Heart left ventricle (tissue), 16 donors: Measurements from ENCODE around the gene CABLES1. TPM values are rescaled to one million over a fixed set of nuclear protein-coding genes. Genes with fewer than 3 reads are reported as not detected.
A peak's percentile ranks its signal among the peaks of the same experiment; 100 is the strongest.

ENCODE experiments used
- ATAC-seq, 4 donors: fragments of 200-7000 bp; cut with Tn5 transposase; one replicate each; pipeline ENCODE4 v1.9.1; 2020 to 2022; ENCODE audit warnings: moderate library complexity in 4 of 4, mild to moderate bottlenecking in 3 of 4, moderate number of reproducible peaks in 1 of 4
- DNase-seq, 5 donors: peaks; one replicate each; pipeline ENCODE4 v3.0.0-alpha.2; 2020
- H3K27ac ChIP-seq, 12 donors: fragments of 200-600 bp; sonication (generic) in 4 of 12; one replicate each; pipeline versions ENCODE4 v1.5.0 to v1.8.0; 2016 to 2022; ENCODE audit warnings: mild to moderate bottlenecking in 2 of 12
- H3K27me3 ChIP-seq, 9 donors: fragments of 200-600 bp; sonication (generic) in 2 of 9; one replicate each; pipeline versions ENCODE4 v1.5.1 to v1.8.0; 2016 to 2022; ENCODE audit warnings: mild to moderate bottlenecking in 3 of 9
- H3K36me3 ChIP-seq, 9 donors: fragments of 200-600 bp; sonication (generic) in 2 of 9; one replicate each; pipeline versions ENCODE4 v1.5.0 to v1.8.0; 2018 to 2022; ENCODE audit warnings: mild to moderate bottlenecking in 2 of 9
- H3K4me1 ChIP-seq, 12 donors: fragments of 200-600 bp; sonication (generic) in 4 of 12; one replicate each; pipeline versions ENCODE4 v1.5.0 to v1.8.0; 2016 to 2022; ENCODE audit warnings: mild to moderate bottlenecking in 3 of 12
- H3K4me3 ChIP-seq, 12 donors: fragments of 200-600 bp; sonication (generic) in 4 of 12; one replicate each; pipeline versions ENCODE4 v1.5.0 to v1.8.0; 2017 to 2022; ENCODE audit warnings: mild to moderate bottlenecking in 9 of 12, moderate library complexity in 4 of 12
- H3K9me3 ChIP-seq, 12 donors: fragments of 200-600 bp; sonication (generic) in 4 of 12; one replicate each; pipeline versions ENCODE4 v1.5.0 to v1.8.0; 2016 to 2022; ENCODE audit warnings: mild to moderate bottlenecking in 1 of 12
- CTCF ChIP-seq, 12 donors: fragments of 200-600 bp; sonication (generic) in 4 of 12; IDR thresholded peaks; one replicate each; pipeline versions ENCODE4 v1.5.0 to v1.8.0; 2018 to 2022; ENCODE audit warnings: antibody characterized with exemption in 12 of 12, mild to moderate bottlenecking in 5 of 12
- POLR2A ChIP-seq, 2 donors: fragments of 450-650 bp; IDR thresholded peaks; one replicate each; pipeline ENCODE4 v1.6.1; 2017; ENCODE audit warnings: antibody characterized with exemption in 2 of 2, mild to moderate bottlenecking in 2 of 2, moderate library complexity in 2 of 2
- WGBS, 4 donors: extraction: QIAGEN DNeasy Blood & Tissue Kit in 2 of 4; methylation state at CpG; one replicate each; pipeline versions ENCODE4 v1.1.5 to v1.1.7; 2013 to 2018; 5-methylcytosine and 5-hydroxymethylcytosine counted together
- intact Hi-C, 10 donors: fragments of 100-400 bp; cut with DNase I; formaldehyde crosslinking; loops; one replicate each; pipeline versions ENCODE4 v1.11.1 to v1.14.2; 2022
- polyA plus RNA-seq, 2 donors: library from polyadenylated mRNA; stranded (reverse); fragments of 200-250 nt; gene quantifications; one replicate each; pipeline ENCODE4 v1.2.3, GENCODE V29; 2013
- total RNA-seq, 9 donors: library from RNA; depleted of rRNA in 2 of 9; stranded (reverse); fragments of >200 nt in 2 of 9; fragmentation: NEBNext Ultra II Directional in 3 of 9; extraction: Animal tissue kit (Norgen Biotek cat#: 25700) in 3 of 9; gene quantifications; one replicate each; pipeline versions ENCODE4 v1.1.0 to v1.2.4, GENCODE V29; 2016 to 2023
- donor health status: ischemic (EF 13 %, LVEDD 7.1; RV severe dilation, severe dysfunction).
- donor health status: healthy with polysubstance abuse.
- donor health status: DM: no; HTN: yes; CAD: no.
- donor health status: DM: no; HTN: no; CAD: no.
- donor health status: ischemic (EF 25% LVEDD 6.9; RV normal size, moderate dysfunction).
- donor health status: ischemic (EF 25% LVEDD 5.7; RV mildly dilated, moderate dysfunction).
- donor health status: healthy.
- donor health status: DM: yes; HTN: yes; CAD: no.
- donor health status: ischemic (EF 35%, LVEDD 5.7; RV mildly dilated, moderate dysfunction).
- donor health status: nonischemic (EF 11% LVEDD 7.7; RV severe dilation, severe dysfunction).
- donor health status: DM: yes; HTN: yes; CAD: no.
- donor health status: PGD.
- donor health status: ischemic (EF 29% LVEDD 5.4; RV normal size, mild dysfunction).
- donor health status: nonischemic (EF 23%, LVEDD 6.1; RV moderate dilation, normal function).

Gene CABLES1
- total and polyA plus RNA-seq, 11 donors: 0.28 to 7.2 (median 2.1) TPM

- TF ChIP-seq CTCF (IDR thresholded peaks at IDR 0.05): no peak
- no peak for TF ChIP-seq POLR2A (IDR thresholded peaks at IDR 0.05)
- Histone ChIP-seq H3K4me1 (peaks cover 0 to 12% (median 0%) of the 10 kb centered on the region in 12 donors), H3K36me3 (no peaks in the 10 kb centered on the region), H3K27me3 (no peaks in the 10 kb centered on the region), H3K27ac (no peak overlapping the region), H3K9me3 (no peaks in the 10 kb centered on the region), H3K4me3 (no peak overlapping the region)
- WGBS, 4 donors: 89 to 93% (median 90%) methylated on average over 11 of the region's 11 CpGs
- intact Hi-C loops: no loop called here
- ATAC-seq: no peak
- DNase-seq: no peak
Observed at GRCh38 chr18:23102493-23103261, 32.6 kb upstream of the CABLES1 start.

GRCh38 chr18:23103449-23103848 lies 31.8 kb upstream of the CABLES1 start:
- H3K27ac ChIP-seq: no peak overlapping the region
- ATAC-seq (no peak), DNase-seq (no peak)
- intact Hi-C loops: no loop called here
- peaks cover 0 to 12% (median 0%) of the 10 kb centered on the region in 12 donors for H3K4me1 ChIP-seq
- H3K9me3 ChIP-seq: no peaks in the 10 kb centered on the region
- H3K4me3 ChIP-seq: no peak overlapping the region
- no peaks in the 10 kb centered on the region for H3K36me3 ChIP-seq
- TF ChIP-seq CTCF (IDR thresholded peaks at IDR 0.05): no peak
- no peak for TF ChIP-seq POLR2A (IDR thresholded peaks at IDR 0.05)
- 90 to 95% (median 92%) methylated on average over 4 of the region's 4 CpGs for WGBS, 4 donors
- no peaks in the 10 kb centered on the region for H3K27me3 ChIP-seq

- no peak for TF ChIP-seq POLR2A (IDR thresholded peaks at IDR 0.05)
- no peak for TF ChIP-seq CTCF (IDR thresholded peaks at IDR 0.05)
- 90 to 92% (median 91%) methylated on average over 3 of the region's 3 CpGs for WGBS, 4 donors
Observed at GRCh38 chr18:23105030-23105429, 30.3 kb upstream of the CABLES1 start.

GRCh38 chr18:23105581-23106219 lies 29.6 kb upstream of the CABLES1 start:
- peaks cover 0 to 1% (median 0%) of the 10 kb centered on the region in 12 donors for H3K9me3 ChIP-seq
- intact Hi-C loops: no loop called here
- no peaks in the 10 kb centered on the region for H3K27me3 ChIP-seq
- no peak overlapping the region for H3K27ac ChIP-seq
- TF ChIP-seq POLR2A (IDR thresholded peaks at IDR 0.05) (no peak), CTCF (IDR thresholded peaks at IDR 0.05) (no peak)
- no peaks in the 10 kb centered on the region for H3K36me3 ChIP-seq
- 66 to 82% (median 73%) methylated on average over 19 to 21 of the region's 21 CpGs for WGBS, 4 donors
- H3K4me3 ChIP-seq: peak overlapping the region in 1 of 12 donors; percentile 10
- peaks cover 0 to 12% (median 0%) of the 10 kb centered on the region in 12 donors for H3K4me1 ChIP-seq
- DNase-seq (no peak), ATAC-seq (peak in 1 of 4 donors; percentile 42)

More at GRCh38 chr18:23105030-23105429, 30.3 kb upstream of the CABLES1 start:
- no peak for DNase-seq
- no peak for ATAC-seq
- no peak overlapping the region for H3K27ac ChIP-seq
- intact Hi-C loops: no loop called here
- H3K4me1 ChIP-seq: peaks cover 0 to 12% (median 0%) of the 10 kb centered on the region in 12 donors
- no peak overlapping the region for H3K4me3 ChIP-seq
- H3K36me3 ChIP-seq: no peaks in the 10 kb centered on the region
- H3K9me3 ChIP-seq: no peaks in the 10 kb centered on the region
- no peaks in the 10 kb centered on the region for H3K27me3 ChIP-seq
